LNCaP clone FGC (cell line): ENCODE measurements around the gene SLC34A3.

Source experiments
- DNase-seq: peaks from one replicate; pipeline ENCODE4 v3.0.0-alpha.2; 2011; ENCODE audit warnings: low read depth
- H3K4me3 ChIP-seq: 2 replicates; pipeline ENCODE4 v1.5.1; 2011; ENCODE audit warnings: mild to moderate bottlenecking, low read depth, low read length, control low read depth
- CTCF ChIP-seq: IDR thresholded peaks from 2 replicates; pipeline ENCODE4 v1.5.1; 2012; ENCODE audit warnings: mild to moderate bottlenecking; ENCODE audit not compliant: control insufficient read depth, insufficient read depth; ENCODE audit errors: extremely low read depth

SLC34A3 gene

GRCh38 chr9:137186385-137186784 lies 44.3 kb upstream of the SLC34A3 start:
- no peak for DNase-seq
- H3K4me3 ChIP-seq, result peak overlapping the region; percentile 100; the same call in 1 of the 2 replicates
- TF ChIP-seq CTCF, result no peak

- DNase-seq, result no peak
Observed at GRCh38 chr9:137187386-137187785, 43.3 kb upstream of the SLC34A3 start.

GRCh38 chr9:137188086-137188489 lies 42.6 kb upstream of the SLC34A3 start:
- no peak for TF ChIP-seq CTCF
- no peak for DNase-seq

More at GRCh38 chr9:137187386-137187785, 43.3 kb upstream of the SLC34A3 start:
- peak overlapping the region; percentile 100 for H3K4me3 ChIP-seq
- no peak for TF ChIP-seq CTCF

DNA sequence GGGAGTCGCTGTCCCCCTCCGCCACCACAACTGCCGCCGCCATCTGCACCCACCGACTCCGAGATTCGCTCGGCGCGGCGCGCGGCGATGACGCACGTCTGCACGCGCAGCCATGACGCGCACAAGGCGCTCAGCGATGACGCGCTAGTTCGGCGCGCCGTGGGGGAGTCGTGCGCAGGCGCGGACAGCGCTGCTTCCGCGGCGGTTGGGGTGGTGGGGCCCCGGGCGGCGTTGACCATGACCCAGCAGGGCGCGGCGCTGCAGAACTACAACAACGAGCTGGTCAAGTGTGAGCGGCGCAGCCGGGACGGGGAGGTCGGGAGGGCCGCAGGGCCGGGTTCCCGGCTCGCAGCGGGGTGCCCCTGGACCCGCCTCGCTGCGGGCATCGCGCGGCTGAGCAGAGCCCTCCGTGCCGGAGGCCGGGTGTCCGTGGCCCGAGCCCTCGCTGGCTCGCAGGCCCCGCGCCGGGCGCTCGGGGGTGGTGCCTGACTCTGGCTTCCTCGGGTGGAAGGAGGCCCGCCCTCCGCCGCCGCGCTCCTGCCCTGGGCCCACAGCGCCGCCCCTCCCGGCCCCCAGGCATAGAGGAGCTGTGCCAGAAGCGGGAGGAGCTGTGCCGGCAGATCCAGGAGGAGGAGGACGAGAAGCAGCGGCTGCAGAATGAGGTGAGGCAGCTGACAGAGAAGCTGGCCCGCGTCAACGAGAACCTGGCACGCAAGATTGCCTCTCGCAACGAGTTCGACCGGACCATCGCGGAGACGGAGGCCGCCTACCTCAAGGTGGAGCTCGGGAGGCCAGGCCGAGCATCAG lies 42.0 kb upstream of the SLC34A3 start, which contains the start of the genes ANAPC2 and SSNA1:
Gene ANAPC2 (minus strand): TSS at position 71 of the 807 bp plus-strand sequence. CDS start 28 bp downstream, at position 43.
Gene SSNA1 (plus strand): TSS at position 187 of the 807 bp plus-strand sequence. CDS start 51 bp downstream, at position 238.
- DNase-seq, result peak; percentile 86
- TF ChIP-seq CTCF, result peak; percentile 47
- peak within 1 kb of the TSS; percentile 100 for H3K4me3 ChIP-seq

More at GRCh38 chr9:137188086-137188489, 42.6 kb upstream of the SLC34A3 start:
- H3K4me3 ChIP-seq, result peak overlapping the region; percentile 100

- peak overlapping the region; percentile 100 for H3K4me3 ChIP-seq
- no peak for DNase-seq
- TF ChIP-seq CTCF, result no peak
Observed at GRCh38 chr9:137189297-137190295, 41.1 kb upstream of the SLC34A3 start.

DNA sequence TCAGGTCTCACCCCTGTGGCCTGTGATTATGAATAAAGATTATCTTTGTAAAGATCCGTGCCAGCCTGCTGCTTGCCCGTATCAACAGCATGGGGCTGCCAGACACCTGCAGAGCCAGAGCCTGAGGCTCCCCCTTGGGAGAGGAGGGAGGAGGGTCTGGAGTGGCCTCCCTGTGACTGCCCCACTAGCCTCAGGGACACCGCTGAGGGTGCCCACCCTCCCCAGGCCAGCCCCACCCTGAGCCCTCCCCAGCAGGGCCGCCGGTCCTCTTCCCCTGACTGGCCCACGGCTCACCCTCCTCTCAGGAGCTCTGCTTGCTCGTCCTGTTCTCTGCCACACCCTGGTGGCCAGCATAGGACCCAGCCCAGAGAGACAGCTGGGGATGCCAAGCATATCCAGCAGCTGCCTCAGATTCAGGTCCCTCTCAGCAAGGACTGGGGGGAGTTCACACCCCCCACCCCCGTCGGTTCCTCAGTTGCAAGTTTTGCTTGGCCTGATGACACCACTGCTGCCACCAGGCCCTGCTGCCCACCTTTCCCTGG lies 40.3 kb upstream of the SLC34A3 start:
- TF ChIP-seq CTCF, result peak; percentile 64
- no peak for DNase-seq
- H3K4me3 ChIP-seq, result peak overlapping the region; percentile 100
